Measurements from ENCODE around the gene KDM1A.

KDM1A gene

DNA sequence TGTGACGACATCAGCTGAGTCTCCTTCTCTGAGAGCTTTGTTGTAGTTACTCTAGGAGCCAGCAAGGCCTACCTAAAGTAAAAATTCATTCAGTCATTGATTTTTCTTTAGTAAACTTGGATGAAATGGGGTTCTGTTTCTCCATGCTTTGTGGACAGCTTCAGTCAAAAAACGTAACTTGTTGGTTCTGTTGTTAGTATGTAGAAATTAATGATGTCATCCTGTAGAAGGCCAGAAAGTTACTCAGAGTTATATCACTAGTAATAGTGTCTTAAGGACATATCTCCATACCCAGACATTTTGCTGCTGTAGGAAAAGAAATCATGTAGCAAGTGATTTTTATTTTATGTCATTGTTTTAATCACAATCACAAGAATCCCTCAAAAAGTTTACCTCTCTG lies 43.0 kb downstream of the KDM1A start:
- Histone ChIP-seq H3K27ac (no peak overlapping the region), H3K4me3 (no peak overlapping the region)

DNA sequence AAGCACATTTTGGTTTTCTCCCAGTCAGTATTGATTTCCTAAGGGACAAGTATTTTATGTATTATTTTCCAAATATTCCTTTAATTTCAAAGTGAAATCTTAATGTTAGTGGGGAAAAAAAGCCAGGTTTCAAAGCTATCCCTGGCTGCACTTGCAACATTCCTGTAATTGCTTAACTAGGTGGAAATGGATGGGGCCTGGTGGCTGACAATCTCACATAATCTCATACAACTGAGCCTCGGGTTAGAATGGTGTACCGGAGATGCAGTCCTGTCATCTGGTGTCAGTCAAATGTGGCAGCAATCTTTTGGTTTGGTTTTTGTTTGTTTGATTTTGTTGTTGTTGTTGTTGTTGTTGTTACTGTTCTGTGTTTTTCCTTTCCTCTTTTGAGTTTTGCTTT lies 46.1 kb downstream of the KDM1A start:
- Histone ChIP-seq H3K27ac (no peak overlapping the region), H3K4me3 (no peak overlapping the region)

DNA sequence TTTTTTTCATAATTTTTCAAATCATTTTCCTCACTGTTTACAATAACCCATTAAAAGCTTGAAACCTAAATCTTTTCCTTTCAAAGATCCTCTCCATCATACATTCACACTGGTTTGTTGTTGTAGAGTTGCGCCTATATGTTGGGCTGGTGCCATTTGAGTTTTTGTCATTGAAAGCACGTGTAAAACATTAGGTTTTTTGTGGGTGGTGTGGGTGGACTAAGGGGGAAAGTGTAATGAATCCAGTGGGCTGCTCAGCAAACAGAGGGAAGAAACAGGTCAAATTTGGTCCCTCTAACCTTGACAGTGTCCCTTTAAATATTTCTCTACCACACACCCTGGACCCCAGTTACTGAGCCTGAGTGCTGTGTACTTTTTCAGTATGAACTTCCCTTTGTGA lies 46.8 kb downstream of the KDM1A start:
- Histone ChIP-seq H3K4me3 (no peak overlapping the region), H3K27ac (no peak overlapping the region)

DNA sequence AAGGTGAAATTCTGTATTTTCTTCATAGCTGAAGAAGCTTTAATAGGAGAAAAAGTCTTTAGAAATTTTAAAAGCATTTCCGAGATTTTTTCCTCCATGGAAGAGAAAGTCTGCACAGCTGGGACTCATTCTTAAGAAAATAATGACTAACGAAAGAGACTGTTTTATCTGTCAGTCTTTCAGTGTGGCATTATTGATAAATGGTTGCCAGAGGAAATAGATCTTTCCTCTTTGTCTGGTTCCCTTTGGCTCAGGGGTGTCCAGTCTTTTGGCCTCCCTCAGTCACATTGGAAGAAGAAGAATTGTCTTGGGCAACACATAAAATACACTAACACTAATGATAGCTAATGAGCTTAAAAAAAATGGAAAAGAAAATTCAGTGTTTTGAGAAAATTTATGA lies 49.9 kb downstream of the KDM1A start:
- no peak overlapping the region for H3K4me3 ChIP-seq
- no peak overlapping the region for H3K27ac ChIP-seq

DNA sequence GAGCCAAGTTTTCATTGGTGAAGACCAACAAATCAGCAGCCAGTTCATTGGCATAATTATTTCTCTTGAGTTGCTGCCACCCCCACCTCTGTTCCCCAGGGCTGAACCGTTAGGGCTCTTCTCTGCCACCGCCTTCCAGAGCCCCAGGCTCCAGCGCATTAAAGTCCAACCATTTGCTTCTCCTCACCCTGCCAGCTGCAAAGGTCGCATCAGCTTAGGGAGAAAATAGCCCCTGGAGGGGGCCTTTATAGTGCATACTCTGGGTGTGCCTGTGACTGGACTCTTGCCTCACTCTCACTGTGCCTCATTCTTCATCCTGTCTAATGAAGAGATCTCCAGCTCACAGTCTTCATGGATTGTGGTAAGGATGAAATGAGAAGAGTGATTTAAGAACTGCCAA lies 50.4 kb downstream of the KDM1A start:
- Histone ChIP-seq H3K27ac (no peak overlapping the region), H3K4me3 (no peak overlapping the region)

DNA sequence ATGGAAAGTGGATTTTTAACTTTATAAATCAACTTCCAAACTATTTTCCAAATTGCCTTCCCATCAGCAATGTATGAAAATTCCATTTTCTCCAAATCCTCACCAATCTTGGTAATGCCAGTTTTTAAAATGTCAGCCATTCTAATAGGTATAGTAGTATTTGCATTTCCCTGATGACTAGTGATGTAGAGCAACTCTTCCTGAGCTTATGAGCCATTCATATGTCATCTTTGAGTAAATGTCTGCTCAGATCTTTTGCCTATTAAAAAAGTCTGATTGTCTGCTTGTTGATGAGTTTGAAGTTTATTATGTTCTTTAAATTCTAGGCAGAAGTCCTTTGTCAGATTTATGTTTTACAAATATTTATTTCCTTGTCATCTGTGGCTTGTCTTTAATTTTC lies 54.7 kb downstream of the KDM1A start:
- no peak overlapping the region for H3K4me3 ChIP-seq
- H3K27ac ChIP-seq: no peak overlapping the region

DNA sequence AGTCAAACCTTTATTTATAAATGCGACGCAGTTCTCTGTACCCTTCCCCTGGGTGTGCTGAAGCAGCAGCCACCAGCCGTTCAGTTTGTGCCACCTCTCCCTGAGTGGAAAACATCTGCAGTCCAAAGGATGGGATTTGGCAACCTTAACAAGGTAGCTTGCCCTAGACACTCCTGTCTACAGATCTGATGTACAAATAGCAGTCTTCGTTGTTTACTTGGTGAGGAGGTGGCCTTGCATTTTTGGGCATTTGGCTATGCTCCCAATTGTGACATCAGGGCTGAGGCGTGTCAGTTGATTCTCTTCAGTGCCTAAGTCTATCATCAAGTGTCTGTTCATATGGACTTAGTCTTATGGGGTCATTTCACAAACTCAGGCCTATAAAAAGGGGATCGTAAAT lies 59.8 kb downstream of the KDM1A start:
- no peak overlapping the region for H3K27ac ChIP-seq
- no peak overlapping the region for H3K4me3 ChIP-seq

DNA sequence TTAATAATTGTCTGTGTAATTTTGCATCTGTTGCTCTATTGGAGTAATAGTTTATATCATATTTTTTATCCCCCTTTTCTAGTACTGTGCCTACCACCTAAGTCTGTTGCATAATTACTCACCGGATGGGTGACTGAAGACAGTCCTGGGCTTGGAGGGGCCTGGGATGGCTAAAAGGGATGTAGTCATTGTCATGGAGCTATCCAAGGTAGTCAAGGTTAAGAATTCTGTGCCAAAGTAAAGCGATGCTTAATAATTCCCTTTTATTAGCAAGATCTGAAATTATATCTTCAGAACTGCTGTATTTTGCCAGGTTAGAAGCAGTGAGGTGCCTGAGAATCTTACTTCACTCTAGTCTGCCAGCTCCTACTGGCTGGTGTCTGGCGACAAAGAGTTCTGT lies 61.6 kb downstream of the KDM1A start:
- Histone ChIP-seq H3K4me3 (no peak overlapping the region), H3K27ac (no peak overlapping the region)

DNA sequence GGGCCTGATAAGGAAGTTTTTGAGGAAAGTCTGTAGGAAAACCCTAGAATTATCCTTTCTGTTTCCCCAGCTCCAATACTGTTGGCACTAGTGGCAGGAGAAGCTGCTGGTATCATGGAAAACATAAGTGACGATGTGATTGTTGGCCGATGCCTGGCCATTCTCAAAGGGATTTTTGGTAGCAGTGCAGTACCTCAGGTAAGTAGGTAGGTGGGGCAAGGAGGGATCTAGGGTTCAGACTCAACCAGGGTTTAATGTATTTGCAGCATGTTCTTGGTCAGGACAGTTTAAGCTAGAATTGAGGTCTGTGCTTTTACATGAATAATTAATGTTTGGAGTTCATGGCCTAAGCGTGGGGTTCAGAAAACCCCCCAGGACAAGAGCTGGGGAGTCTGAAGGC lies 62.1 kb downstream of the KDM1A start:
- no peak overlapping the region for H3K27ac ChIP-seq
- no peak overlapping the region for H3K4me3 ChIP-seq

DNA sequence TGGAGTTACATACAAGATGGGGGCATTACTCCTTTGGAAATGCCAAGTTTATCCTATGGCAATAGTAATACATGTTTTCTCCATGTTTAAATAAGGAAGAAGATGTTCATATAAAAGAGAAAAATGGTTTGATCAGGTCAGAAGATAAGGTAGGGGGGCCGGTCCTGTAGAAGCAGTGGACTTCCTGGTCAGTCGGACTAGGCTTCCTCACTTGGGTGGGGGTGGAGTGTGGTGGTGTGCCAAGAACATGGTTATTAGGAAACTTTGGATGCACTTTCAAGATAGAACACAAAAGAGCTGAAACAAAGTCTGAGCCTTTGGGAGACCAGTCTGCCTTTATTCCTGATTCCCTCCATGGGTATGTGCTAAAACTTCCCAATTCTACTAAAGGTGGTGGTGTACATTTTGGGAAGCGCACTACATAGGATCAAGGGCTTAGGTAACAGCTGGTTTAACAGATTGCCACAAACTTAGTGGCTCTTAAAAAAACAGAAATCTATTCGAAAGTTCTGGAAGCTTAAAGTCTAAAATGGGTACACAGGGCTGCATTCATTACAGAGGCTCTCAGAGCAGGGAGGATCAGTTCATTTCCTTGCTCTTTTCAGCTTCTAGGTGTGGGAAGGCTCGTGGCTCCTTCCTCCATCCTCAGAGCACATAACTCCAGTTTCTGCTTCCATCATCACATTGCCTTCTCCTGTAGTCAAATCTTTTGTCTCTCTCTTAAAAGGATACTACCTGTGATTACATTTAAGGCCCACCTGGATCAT lies 64.6 kb downstream of the KDM1A start:
- Histone ChIP-seq H3K4me3 (no peak overlapping the region), H3K27ac (no peak overlapping the region)

DNA sequence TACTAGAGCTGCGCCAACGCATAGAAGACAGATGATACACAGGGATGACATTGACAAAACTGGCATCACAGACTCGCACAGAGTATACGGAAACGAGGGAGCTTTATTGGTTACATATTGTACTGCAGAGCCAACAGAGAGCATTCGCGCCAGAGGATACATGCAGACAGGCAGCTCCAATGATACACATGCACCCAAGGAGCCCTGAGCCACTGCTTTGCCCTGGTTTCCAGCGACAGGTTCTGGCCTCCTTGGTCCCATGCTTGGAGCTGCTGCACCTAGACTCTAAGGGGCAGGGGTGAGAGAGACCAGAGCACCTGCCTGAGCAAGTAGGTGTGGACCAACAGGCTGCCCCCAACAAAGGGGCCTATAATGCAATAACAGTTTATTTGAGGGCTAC lies 65.6 kb downstream of the KDM1A start:
- H3K27ac ChIP-seq: no peak overlapping the region
- no peak overlapping the region for H3K4me3 ChIP-seq

DNA sequence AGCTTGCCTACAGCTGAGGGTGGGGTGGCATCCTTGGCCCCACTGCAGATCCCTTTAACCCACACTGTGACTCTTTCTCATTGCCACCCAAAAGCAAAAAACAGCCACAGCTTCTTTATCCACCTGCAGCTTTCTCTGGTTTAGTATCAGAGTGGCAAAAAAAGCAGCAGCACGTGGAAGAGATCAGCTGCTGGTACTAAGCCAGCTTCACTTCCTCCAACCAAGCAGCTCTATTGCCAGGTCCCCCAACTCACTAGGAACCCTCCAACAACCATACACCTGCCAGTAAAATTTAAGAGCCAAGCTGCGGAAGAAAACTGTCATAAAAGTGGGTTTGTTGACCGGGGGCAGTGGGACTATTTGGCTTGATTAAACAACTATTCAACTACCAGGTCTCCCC lies 66.4 kb downstream of the KDM1A start:
- no peak overlapping the region for H3K4me3 ChIP-seq
- no peak overlapping the region for H3K27ac ChIP-seq

DNA sequence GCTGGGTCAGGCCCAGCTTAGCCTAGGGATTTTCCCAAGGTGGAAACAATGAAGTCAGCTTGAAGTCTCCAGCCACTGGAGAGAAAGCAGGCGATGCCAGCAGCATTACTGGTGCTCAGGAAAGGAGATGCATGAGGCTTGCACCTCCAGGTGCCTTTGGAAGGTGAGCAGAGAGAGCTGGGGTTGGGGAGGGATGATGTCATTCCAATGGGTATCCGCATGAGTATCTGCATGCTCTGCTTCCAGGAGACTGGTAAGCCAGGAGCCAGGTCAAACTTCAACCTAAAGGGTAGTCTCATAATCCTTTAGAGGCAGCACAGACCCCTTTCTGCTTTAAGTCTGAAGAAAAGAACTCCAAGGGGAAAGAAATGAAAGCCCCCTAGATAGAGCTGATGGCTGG lies 68.8 kb downstream of the KDM1A start:
- Histone ChIP-seq H3K27ac (no peak overlapping the region), H3K4me3 (no peak overlapping the region)

DNA sequence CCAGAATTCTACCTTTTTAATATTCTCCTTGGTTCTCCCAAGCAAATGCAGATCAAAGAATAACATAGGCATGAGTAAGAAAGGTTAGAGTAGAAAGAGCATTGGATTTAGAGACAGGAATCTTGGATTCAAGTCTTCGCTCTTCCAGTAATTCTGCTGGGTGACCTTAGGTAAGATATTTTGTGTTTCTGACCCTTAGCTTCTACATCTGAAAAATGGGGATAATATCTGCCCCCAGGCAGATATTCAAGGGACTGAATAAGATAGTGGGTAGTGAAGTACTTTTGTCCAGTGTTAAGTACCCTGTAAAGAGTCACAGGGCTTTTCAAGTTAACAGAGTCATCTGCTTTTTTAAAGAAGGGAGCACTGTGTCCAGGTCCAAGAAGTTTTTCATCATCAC lies 70.8 kb downstream of the KDM1A start:
- Histone ChIP-seq H3K4me3 (no peak overlapping the region), H3K27ac (no peak overlapping the region)

DNA sequence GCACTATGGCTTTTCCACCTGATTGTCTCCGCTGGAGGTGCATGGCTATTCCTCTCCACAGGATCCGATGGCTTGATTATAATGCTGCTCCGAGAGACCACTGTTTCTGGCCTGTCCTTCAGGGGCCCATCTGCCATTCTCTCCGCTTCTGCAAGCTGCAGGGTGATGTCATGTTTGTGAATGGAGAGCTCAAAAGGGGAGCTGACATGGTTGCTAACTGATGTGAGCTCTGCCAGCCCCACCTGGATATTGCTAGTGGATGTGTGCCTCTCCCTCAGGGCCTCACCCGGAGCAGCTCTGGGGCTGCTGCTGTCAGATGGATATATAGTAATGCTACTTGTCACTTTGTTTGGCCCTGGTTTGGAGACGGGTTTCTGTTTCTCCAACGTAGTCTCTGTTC lies 72.3 kb downstream of the KDM1A start:
- H3K4me3 ChIP-seq: no peak overlapping the region

DNA sequence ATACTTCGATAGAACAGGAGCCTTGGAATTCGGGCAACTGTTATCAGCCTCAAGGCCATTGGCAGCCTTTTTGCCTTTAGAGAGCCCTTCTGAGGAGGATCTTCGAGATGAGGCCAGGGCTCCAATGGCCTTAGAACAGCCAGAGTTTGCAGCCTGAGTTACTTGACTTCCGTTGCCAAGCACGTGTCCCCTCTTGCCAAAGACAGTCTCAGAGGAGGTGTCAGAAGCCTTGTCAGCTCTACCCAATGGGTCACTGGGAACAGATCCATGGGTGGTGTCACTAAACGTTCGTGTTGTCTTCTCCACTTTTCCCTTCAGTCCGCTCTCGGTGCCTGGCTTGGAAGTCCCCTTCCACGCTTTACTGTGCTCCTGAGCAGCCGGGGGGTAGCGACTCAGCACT lies 73.2 kb downstream of the KDM1A start:
- no peak overlapping the region for H3K27ac ChIP-seq
- H3K4me3 ChIP-seq: no peak overlapping the region

More for the DNA sequence above, 72.3 kb downstream of the KDM1A start:
- no peak overlapping the region for H3K27ac ChIP-seq

DNA sequence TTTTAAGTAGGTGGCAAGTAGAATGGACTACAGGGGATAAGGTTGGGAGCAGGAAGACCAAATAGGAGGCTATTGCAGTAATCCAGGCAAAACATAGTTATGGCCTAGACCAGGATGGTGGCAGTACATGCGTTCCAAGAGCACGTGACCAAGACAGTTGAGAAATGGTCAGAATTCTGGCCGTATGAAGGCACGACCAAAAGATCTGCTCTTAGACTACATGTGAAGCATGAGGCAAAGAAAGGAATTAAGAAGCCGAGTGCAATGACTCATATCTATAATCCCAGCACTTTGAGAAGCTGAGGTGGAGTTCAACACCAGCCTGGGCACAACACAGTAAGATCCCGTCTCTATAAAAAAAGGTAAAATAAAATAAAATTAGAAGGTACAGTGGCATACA lies 78.0 kb downstream of the KDM1A start:
- Histone ChIP-seq H3K4me3 (no peak overlapping the region), H3K27ac (no peak overlapping the region)

DNA sequence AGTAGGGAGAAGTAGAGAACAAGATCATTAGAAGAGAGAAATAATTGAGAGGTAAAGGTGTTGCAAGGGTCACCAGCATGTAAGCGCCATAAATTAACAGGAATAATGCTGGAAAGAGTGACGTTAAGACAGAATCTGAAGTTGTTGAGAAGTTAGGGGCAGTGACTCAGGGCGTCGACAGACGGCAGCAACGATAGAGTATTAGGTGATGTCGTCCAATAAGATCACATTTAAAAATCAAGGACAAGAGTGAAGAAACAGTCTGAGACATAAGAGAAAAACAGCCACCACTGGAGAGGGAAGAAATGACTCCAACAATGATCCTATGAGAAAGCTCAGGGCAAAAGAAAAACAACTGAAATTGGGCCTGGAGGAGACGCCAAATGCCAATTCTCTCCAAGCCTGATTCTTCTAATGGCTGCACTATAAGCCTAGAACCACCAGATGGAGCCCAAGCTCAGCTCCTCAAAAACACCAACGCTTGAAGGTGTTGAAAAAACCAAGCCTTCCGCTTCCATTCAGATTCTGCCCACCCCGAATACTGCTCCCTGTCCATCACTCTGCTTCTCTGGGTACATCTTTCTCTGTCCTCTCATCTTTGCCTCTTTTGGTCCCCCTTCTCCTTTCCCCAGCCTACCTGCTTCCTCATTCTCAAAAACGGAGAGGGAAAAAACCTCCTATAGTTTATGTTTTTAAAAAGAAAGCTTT lies 79.3 kb downstream of the KDM1A start:
- Histone ChIP-seq H3K27ac (peak overlapping the region in 2 of 21 experiments; percentile 12 to 34), H3K4me3 (no peak overlapping the region)

DNA sequence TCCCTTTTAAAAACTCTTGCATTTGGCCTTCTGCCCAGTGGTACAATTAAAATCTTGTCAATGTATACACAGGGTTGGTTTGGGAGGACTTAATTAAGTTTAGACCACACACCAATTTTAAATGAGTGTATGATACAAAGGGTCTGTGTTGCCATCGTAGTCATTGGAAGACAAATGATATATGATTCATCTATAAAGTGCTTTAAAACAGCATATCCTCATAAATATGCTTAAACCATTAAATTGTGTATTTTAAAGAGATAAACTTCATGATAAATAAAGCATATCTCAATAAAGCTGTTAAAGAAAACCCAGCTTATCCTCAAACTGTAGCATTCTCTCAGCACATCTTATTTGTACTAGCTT lies 79.9 kb downstream of the KDM1A start:
- Histone ChIP-seq H3K4me3 (no peak overlapping the region), H3K27ac (peak overlapping the region in 2 of 21 experiments; percentile 57 to 67)

DNA sequence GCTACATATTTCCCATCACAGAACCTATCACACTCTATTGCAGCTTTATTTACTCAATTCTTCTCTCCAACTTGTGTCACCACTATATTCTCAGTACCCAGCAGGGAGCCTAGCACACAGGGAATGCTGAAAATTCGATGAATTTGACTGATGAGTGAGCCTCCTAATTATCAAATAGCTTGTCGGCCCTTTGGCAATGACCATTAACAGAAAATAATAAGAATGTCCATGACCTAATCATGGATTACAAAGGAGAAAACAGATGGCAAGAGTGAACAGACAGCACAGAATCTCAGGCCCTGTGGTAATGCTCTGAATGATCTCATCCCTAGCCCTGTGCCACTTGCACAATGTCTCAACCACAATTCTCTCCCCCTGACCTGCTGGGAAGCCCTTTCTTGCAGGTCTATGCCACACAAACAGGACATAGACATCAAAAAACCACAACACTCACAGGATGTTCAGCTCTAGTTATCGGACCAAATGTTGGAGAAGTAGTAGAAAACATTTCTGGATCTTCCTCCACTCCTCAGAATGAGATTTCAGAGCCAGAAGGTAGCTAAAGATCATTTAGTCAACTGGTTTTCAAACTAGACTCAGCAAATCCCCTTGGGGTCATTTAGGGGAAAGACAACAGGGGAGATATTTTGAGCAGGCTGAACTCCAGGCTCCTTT lies 80.9 kb downstream of the KDM1A start:
- Histone ChIP-seq H3K4me3 (no peak overlapping the region), H3K27ac (peak overlapping the region in 13 of 21 experiments; percentile 5 to 67 (median 20))

All from skin epidermis (tissue), 12 donors.